Liver (tissue), 3 donors: Measurements from ENCODE around the gene PPP1R26.
"Not testable (repeated sequence)": the region's sequence is repeated elsewhere in the genome, so short reads cannot be mapped to it uniquely, and the experiment has no call there.

ENCODE experiments used
- FOXA1 ChIP-seq: IDR thresholded peaks from 2 replicates; pipeline ENCODE4 v1.6.1; 2016; ENCODE audit warnings: antibody characterized with exemption
- GABPA ChIP-seq, 2 donors: IDR thresholded peaks in 1 of 2; conservative IDR thresholded peaks in 1 of 2; 2 replicates each; pipeline ENCODE4 v1.6.1; 2016; ENCODE audit warnings: antibody characterized with exemption in 2 of 2, mild to moderate bottlenecking in 1 of 2, moderate library complexity in 1 of 2
- JUND ChIP-seq, 2 donors: IDR thresholded peaks; 2 replicates each; pipeline ENCODE4 v1.6.1; 2016; ENCODE audit warnings: antibody characterized with exemption in 2 of 2
- RAD21 ChIP-seq, 2 donors: IDR thresholded peaks; 2 replicates each; pipeline ENCODE4 v1.6.1; 2016; ENCODE audit warnings: antibody characterized with exemption in 2 of 2, mild to moderate bottlenecking in 2 of 2
- TF ChIP-seq, protein P1 (sequence below): fragments of 150-350 bp; IDR thresholded peaks from 2 replicates; pipeline ENCODE4 v1.5.1; 2017; ENCODE audit warnings: improper control_type of control experiment, low read depth, low read length; ENCODE audit not compliant: missing input control
- TF ChIP-seq, protein P2 (sequence below): IDR thresholded peaks from 2 replicates; pipeline ENCODE4 v1.6.1; 2016; ENCODE audit warnings: antibody characterized with exemption
- TF ChIP-seq, protein P3 (sequence below): IDR thresholded peaks from 2 replicates; pipeline ENCODE4 v1.6.1; 2016; ENCODE audit warnings: antibody characterized with exemption, mild to moderate bottlenecking
- TF ChIP-seq, protein P4 (sequence below): IDR thresholded peaks from 2 replicates; pipeline ENCODE4 v1.6.1; 2016; ENCODE audit warnings: antibody characterized with exemption
- donor health status: healthy.
- donor health status: healthy.

DNA sequence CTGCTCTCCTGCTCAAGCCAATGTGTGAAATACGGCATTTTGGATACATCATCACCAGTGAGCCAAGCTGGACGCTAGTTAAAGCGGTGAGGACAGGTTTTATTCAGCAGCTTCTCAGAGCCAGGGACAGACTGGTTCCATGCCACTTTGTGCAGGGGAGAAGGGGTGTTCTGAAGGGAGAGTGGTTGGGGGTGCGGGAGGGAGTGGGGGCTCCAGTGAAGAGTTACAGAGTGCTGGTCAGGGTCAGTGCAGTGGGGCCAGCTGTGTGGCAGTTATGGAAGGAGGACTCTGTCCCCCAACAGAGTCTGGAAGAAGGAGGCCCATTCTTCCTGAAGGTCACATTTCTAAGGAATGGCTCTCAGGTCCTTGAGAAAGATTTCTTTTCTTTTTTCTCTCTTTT is 55.2 kb downstream of the PPP1R26 start:
- TF ChIP-seq, protein P1, sequence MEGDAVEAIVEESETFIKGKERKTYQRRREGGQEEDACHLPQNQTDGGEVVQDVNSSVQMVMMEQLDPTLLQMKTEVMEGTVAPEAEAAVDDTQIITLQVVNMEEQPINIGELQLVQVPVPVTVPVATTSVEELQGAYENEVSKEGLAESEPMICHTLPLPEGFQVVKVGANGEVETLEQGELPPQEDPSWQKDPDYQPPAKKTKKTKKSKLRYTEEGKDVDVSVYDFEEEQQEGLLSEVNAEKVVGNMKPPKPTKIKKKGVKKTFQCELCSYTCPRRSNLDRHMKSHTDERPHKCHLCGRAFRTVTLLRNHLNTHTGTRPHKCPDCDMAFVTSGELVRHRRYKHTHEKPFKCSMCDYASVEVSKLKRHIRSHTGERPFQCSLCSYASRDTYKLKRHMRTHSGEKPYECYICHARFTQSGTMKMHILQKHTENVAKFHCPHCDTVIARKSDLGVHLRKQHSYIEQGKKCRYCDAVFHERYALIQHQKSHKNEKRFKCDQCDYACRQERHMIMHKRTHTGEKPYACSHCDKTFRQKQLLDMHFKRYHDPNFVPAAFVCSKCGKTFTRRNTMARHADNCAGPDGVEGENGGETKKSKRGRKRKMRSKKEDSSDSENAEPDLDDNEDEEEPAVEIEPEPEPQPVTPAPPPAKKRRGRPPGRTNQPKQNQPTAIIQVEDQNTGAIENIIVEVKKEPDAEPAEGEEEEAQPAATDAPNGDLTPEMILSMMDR = not testable (repeated sequence)
- not testable (repeated sequence) for TF ChIP-seq RAD21 (IDR thresholded peaks at IDR 0.05); JUND (IDR thresholded peaks at IDR 0.05); GABPA (IDR thresholded peaks at IDR 0.05 in 1 of 2, conservative IDR thresholded peaks at IDR 0.05 in 1 of 2); FOXA1
- TF ChIP-seq, protein P2, sequence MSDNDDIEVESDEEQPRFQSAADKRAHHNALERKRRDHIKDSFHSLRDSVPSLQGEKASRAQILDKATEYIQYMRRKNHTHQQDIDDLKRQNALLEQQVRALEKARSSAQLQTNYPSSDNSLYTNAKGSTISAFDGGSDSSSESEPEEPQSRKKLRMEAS = not testable (repeated sequence)
- TF ChIP-seq, protein P3, sequence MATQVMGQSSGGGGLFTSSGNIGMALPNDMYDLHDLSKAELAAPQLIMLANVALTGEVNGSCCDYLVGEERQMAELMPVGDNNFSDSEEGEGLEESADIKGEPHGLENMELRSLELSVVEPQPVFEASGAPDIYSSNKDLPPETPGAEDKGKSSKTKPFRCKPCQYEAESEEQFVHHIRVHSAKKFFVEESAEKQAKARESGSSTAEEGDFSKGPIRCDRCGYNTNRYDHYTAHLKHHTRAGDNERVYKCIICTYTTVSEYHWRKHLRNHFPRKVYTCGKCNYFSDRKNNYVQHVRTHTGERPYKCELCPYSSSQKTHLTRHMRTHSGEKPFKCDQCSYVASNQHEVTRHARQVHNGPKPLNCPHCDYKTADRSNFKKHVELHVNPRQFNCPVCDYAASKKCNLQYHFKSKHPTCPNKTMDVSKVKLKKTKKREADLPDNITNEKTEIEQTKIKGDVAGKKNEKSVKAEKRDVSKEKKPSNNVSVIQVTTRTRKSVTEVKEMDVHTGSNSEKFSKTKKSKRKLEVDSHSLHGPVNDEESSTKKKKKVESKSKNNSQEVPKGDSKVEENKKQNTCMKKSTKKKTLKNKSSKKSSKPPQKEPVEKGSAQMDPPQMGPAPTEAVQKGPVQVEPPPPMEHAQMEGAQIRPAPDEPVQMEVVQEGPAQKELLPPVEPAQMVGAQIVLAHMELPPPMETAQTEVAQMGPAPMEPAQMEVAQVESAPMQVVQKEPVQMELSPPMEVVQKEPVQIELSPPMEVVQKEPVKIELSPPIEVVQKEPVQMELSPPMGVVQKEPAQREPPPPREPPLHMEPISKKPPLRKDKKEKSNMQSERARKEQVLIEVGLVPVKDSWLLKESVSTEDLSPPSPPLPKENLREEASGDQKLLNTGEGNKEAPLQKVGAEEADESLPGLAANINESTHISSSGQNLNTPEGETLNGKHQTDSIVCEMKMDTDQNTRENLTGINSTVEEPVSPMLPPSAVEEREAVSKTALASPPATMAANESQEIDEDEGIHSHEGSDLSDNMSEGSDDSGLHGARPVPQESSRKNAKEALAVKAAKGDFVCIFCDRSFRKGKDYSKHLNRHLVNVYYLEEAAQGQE = not testable (repeated sequence)
- TF ChIP-seq, protein P4, sequence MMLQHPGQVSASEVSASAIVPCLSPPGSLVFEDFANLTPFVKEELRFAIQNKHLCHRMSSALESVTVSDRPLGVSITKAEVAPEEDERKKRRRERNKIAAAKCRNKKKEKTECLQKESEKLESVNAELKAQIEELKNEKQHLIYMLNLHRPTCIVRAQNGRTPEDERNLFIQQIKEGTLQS = not testable (repeated sequence)
